ENCODE measurements around the gene ALDH2.
"Not testable (repeated sequence)": the region's sequence is repeated elsewhere in the genome, so short reads cannot be mapped to it uniquely, and the experiment has no call there.

GRCh38 chr12:111739524-111739923 lies 27.2 kb upstream of the ALDH2 start:
- not testable (repeated sequence) for TF ChIP-seq CTCF, POLR2A, EP300, POLR2AphosphoS5 (IDR thresholded peaks at IDR 0.05)
